Heart left ventricle (tissue), 16 donors: ENCODE measurements around the gene GPR183. TPM values are rescaled to one million over a fixed set of nuclear protein-coding genes. Genes with fewer than 3 reads are reported as not detected.

ENCODE experiments used
- ATAC-seq, 4 donors: fragments of 200-7000 bp; cut with Tn5 transposase; one replicate each; pipeline ENCODE4 v1.9.1; 2020 to 2022; ENCODE audit warnings: moderate library complexity in 4 of 4, mild to moderate bottlenecking in 3 of 4, moderate number of reproducible peaks in 1 of 4
- DNase-seq, 5 donors: peaks; one replicate each; pipeline ENCODE4 v3.0.0-alpha.2; 2020
- H3K27ac ChIP-seq, 12 donors: fragments of 200-600 bp; sonication (generic) in 4 of 12; one replicate each; pipeline versions ENCODE4 v1.5.0 to v1.8.0; 2016 to 2022; ENCODE audit warnings: mild to moderate bottlenecking in 2 of 12
- H3K27me3 ChIP-seq, 9 donors: fragments of 200-600 bp; sonication (generic) in 2 of 9; one replicate each; pipeline versions ENCODE4 v1.5.1 to v1.8.0; 2016 to 2022; ENCODE audit warnings: mild to moderate bottlenecking in 3 of 9
- H3K36me3 ChIP-seq, 9 donors: fragments of 200-600 bp; sonication (generic) in 2 of 9; one replicate each; pipeline versions ENCODE4 v1.5.0 to v1.8.0; 2018 to 2022; ENCODE audit warnings: mild to moderate bottlenecking in 2 of 9
- H3K4me1 ChIP-seq, 12 donors: fragments of 200-600 bp; sonication (generic) in 4 of 12; one replicate each; pipeline versions ENCODE4 v1.5.0 to v1.8.0; 2016 to 2022; ENCODE audit warnings: mild to moderate bottlenecking in 3 of 12
- H3K4me3 ChIP-seq, 12 donors: fragments of 200-600 bp; sonication (generic) in 4 of 12; one replicate each; pipeline versions ENCODE4 v1.5.0 to v1.8.0; 2017 to 2022; ENCODE audit warnings: mild to moderate bottlenecking in 9 of 12, moderate library complexity in 4 of 12
- H3K9me3 ChIP-seq, 12 donors: fragments of 200-600 bp; sonication (generic) in 4 of 12; one replicate each; pipeline versions ENCODE4 v1.5.0 to v1.8.0; 2016 to 2022; ENCODE audit warnings: mild to moderate bottlenecking in 1 of 12
- CTCF ChIP-seq, 12 donors: fragments of 200-600 bp; sonication (generic) in 4 of 12; IDR thresholded peaks; one replicate each; pipeline versions ENCODE4 v1.5.0 to v1.8.0; 2018 to 2022; ENCODE audit warnings: antibody characterized with exemption in 12 of 12, mild to moderate bottlenecking in 5 of 12
- POLR2A ChIP-seq, 2 donors: fragments of 450-650 bp; IDR thresholded peaks; one replicate each; pipeline ENCODE4 v1.6.1; 2017; ENCODE audit warnings: antibody characterized with exemption in 2 of 2, mild to moderate bottlenecking in 2 of 2, moderate library complexity in 2 of 2
- WGBS, 4 donors: extraction: QIAGEN DNeasy Blood & Tissue Kit in 2 of 4; methylation state at CpG; one replicate each; pipeline versions ENCODE4 v1.1.5 to v1.1.7; 2013 to 2018; 5-methylcytosine and 5-hydroxymethylcytosine counted together
- intact Hi-C, 10 donors: fragments of 100-400 bp; cut with DNase I; formaldehyde crosslinking; loops; one replicate each; pipeline versions ENCODE4 v1.11.1 to v1.14.2; 2022
- polyA plus RNA-seq, 2 donors: library from polyadenylated mRNA; stranded (reverse); fragments of 200-250 nt; gene quantifications; one replicate each; pipeline ENCODE4 v1.2.3, GENCODE V29; 2013
- total RNA-seq, 9 donors: library from RNA; depleted of rRNA in 2 of 9; stranded (reverse); fragments of >200 nt in 2 of 9; fragmentation: NEBNext Ultra II Directional in 3 of 9; extraction: Animal tissue kit (Norgen Biotek cat#: 25700) in 3 of 9; gene quantifications; one replicate each; pipeline versions ENCODE4 v1.1.0 to v1.2.4, GENCODE V29; 2016 to 2023
- donor health status: ischemic (EF 13 %, LVEDD 7.1; RV severe dilation, severe dysfunction).
- donor health status: healthy with polysubstance abuse.
- donor health status: DM: no; HTN: yes; CAD: no.
- donor health status: DM: no; HTN: no; CAD: no.
- donor health status: ischemic (EF 25% LVEDD 6.9; RV normal size, moderate dysfunction).
- donor health status: ischemic (EF 25% LVEDD 5.7; RV mildly dilated, moderate dysfunction).
- donor health status: healthy.
- donor health status: DM: yes; HTN: yes; CAD: no.
- donor health status: ischemic (EF 35%, LVEDD 5.7; RV mildly dilated, moderate dysfunction).
- donor health status: nonischemic (EF 11% LVEDD 7.7; RV severe dilation, severe dysfunction).
- donor health status: DM: yes; HTN: yes; CAD: no.
- donor health status: PGD.
- donor health status: ischemic (EF 29% LVEDD 5.4; RV normal size, mild dysfunction).
- donor health status: nonischemic (EF 23%, LVEDD 6.1; RV moderate dilation, normal function).

The GPR183 gene
- total and polyA plus RNA-seq, 11 donors: 0.69 to 7.6 (median 1.5) TPM

GRCh38 chr13:99296398-99296797, 10.8 kb downstream of the GPR183 start:
- H3K4me3 ChIP-seq: peak overlapping the region in 1 of 12 donors; percentile 29

GRCh38 chr13:99295488-99296252, 11.5 kb downstream of the GPR183 start:
- H3K4me1 ChIP-seq: peaks cover 0 to 69% (median 0%) of the 10 kb centered on the region in 12 donors
- intact Hi-C loops: no loop called here
- ATAC-seq (no peak), DNase-seq (no peak)
- H3K36me3 ChIP-seq: peaks cover 0 to 7% (median 0%) of the 10 kb centered on the region in 9 donors
- TF ChIP-seq CTCF (IDR thresholded peaks at IDR 0.05) (no peak), POLR2A (IDR thresholded peaks at IDR 0.05) (no peak)
- no peak overlapping the region for H3K4me3 ChIP-seq
- no peaks in the 10 kb centered on the region for H3K27me3 ChIP-seq
- no peaks in the 10 kb centered on the region for H3K9me3 ChIP-seq
- WGBS, 4 donors: 94 to 96% (median 96%) methylated on average over 12 of the region's 12 CpGs
- H3K27ac ChIP-seq: peak overlapping the region in 1 of 12 donors; percentile 87

More at GRCh38 chr13:99296398-99296797, 10.8 kb downstream of the GPR183 start:
- Histone ChIP-seq H3K27ac (peak overlapping the region in 1 of 12 donors; percentile 87), H3K27me3 (no peaks in the 10 kb centered on the region), H3K36me3 (peaks cover 0 to 7% (median 0%) of the 10 kb centered on the region in 9 donors), H3K4me1 (peaks cover 0 to 71% (median 0%) of the 10 kb centered on the region in 12 donors), H3K9me3 (no peaks in the 10 kb centered on the region)
- ATAC-seq: no peak
- intact Hi-C loops: no loop called here
- WGBS, 4 donors: 86 to 95% (median 90%) methylated on average over 4 of the region's 4 CpGs
- DNase-seq: no peak
- TF ChIP-seq CTCF (IDR thresholded peaks at IDR 0.05): no peak
- no peak for TF ChIP-seq POLR2A (IDR thresholded peaks at IDR 0.05)

GRCh38 chr13:99294958-99295357, 12.2 kb downstream of the GPR183 start:
- 81 to 87% (median 82%) methylated on average over 7 of the region's 7 CpGs for WGBS, 4 donors
- intact Hi-C loops: no loop called here
- no peak for TF ChIP-seq CTCF (IDR thresholded peaks at IDR 0.05)
- TF ChIP-seq POLR2A (IDR thresholded peaks at IDR 0.05): no peak
- Histone ChIP-seq H3K4me3 (no peak overlapping the region), H3K27ac (peak overlapping the region in 1 of 12 donors; percentile 87), H3K4me1 (peaks cover 0 to 65% (median 0%) of the 10 kb centered on the region in 12 donors), H3K9me3 (no peaks in the 10 kb centered on the region), H3K36me3 (peaks cover 0 to 7% (median 0%) of the 10 kb centered on the region in 9 donors), H3K27me3 (no peaks in the 10 kb centered on the region)
- DNase-seq: no peak
- no peak for ATAC-seq

GRCh38 chr13:99294198-99294597, 13.0 kb downstream of the GPR183 start:
- Histone ChIP-seq H3K4me1 (peaks cover 0 to 69% (median 0%) of the 10 kb centered on the region in 12 donors), H3K27ac (no peak overlapping the region), H3K9me3 (no peaks in the 10 kb centered on the region), H3K27me3 (no peaks in the 10 kb centered on the region), H3K4me3 (no peak overlapping the region), H3K36me3 (peaks cover 0 to 7% (median 0%) of the 10 kb centered on the region in 9 donors)
- DNase-seq (no peak), ATAC-seq (no peak)
- TF ChIP-seq POLR2A (IDR thresholded peaks at IDR 0.05): no peak
- TF ChIP-seq CTCF (IDR thresholded peaks at IDR 0.05): no peak
- intact Hi-C loops: no loop called here
